Regular cardiac myocyte (primary cell): Measurements from ENCODE around the gene HLA-DQB1. TPM values are rescaled to one million over a fixed set of nuclear protein-coding genes. Genes with fewer than 3 reads are reported as not detected.

ENCODE experiments used
- total RNA-seq: library from RNA; depleted of rRNA; stranded (reverse); fragments of >200 nt; gene quantifications from 2 replicates; pipeline ENCODE4 v1.2.3, GENCODE V29; 2014

The HLA-DQB1 gene
- under 0.01 TPM in 1 of 2 replicates, not detected in the other for total RNA-seq

GRCh38 chr6:32666420-32667300 is at the start of gene HLA-DQB1:
Gene HLA-DQB1, minus strand, starts transcription at chr6:32666657. Its CDS starts 50 bp downstream, at chr6:32666607.

GRCh38 chr6:32637219-32637880 is 29.1 kb downstream of the HLA-DQB1 start, which contains the start of gene HLA-DQA1:
Gene HLA-DQA1, plus strand, starts transcription at chr6:32637406. Its CDS starts 53 bp downstream, at chr6:32637459.

Other genes with a start within 250 kb of the HLA-DQB1 start
- gene HLA-DRA, start 226.8 kb downstream of the HLA-DQB1 start, total RNA-seq, result 0.38 and 1.7 TPM in 2 replicates
- 0.28 TPM in 1 of 2 replicates, not detected in the other for gene HLA-DRB5, start 136.4 kb downstream of the HLA-DQB1 start, total RNA-seq
- 0.58 and 3.7 TPM in 2 replicates for gene HLA-DRB1, start 76.8 kb downstream of the HLA-DQB1 start, total RNA-seq
- not detected in 2 replicates for gene HLA-DQA1, start 29.3 kb downstream of the HLA-DQB1 start, total RNA-seq
- gene HLA-DQA2, start 74.7 kb upstream of the HLA-DQB1 start, total RNA-seq, result not detected in 2 replicates
- not detected in 2 replicates for gene HLA-DQB2, start 96.9 kb upstream of the HLA-DQB1 start, total RNA-seq
- under 0.01 and 0.28 TPM in 2 replicates for gene HLA-DOB, start 150.3 kb upstream of the HLA-DQB1 start, total RNA-seq
- gene TAP2, start 172.1 kb upstream of the HLA-DQB1 start, total RNA-seq, result 10.4 and 22.6 TPM in 2 replicates
- 29.0 and 54.6 TPM in 2 replicates for gene PSMB8, start 177.4 kb upstream of the HLA-DQB1 start, total RNA-seq
- 62.0 and 68.2 TPM in 2 replicates for gene TAP1, start 187.0 kb upstream of the HLA-DQB1 start, total RNA-seq
- 35.2 and 52.9 TPM in 2 replicates for gene PSMB9, start 187.5 kb upstream of the HLA-DQB1 start, total RNA-seq